Esophagus muscularis mucosa (tissue), 3 donors: ENCODE results near the gene HS3ST4.

ENCODE experiments used
- POLR2AphosphoS5 ChIP-seq, 2 donors: sonication (generic); formaldehyde crosslinking; IDR thresholded peaks; one replicate each; pipeline ENCODE4 v1.6.1; 2017; ENCODE audit warnings: antibody characterized with exemption in 2 of 2
- TF ChIP-seq, protein P1 (sequence below), 3 experiments: fragments of 200-600 bp in 2 of 3; fragments of 450-650 bp in 1 of 3; sonication (generic) in 2 of 3; IDR thresholded peaks; one replicate each; pipeline ENCODE4 v1.5.1; 2017 to 2019; ENCODE audit warnings: antibody characterized with exemption in 3 of 3, mild to moderate bottlenecking in 2 of 3, moderate library complexity in 1 of 3

DNA sequence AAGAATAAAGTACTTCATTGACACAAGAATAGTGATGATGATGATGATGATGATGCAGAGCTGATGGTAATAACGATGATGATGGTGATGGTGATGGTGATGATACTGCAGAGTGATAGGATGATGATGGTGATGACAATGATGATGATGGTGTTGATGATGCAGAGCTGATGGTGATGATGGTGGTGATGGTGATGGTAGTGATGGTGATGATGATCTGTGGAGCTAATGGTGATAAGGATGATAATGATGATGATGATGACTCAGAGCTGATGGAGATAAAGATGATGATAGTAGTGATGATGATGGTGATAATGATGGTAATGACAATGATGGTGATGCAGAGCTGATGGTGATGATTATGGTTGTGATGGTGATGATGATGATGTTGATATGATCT, 448.1 kb downstream of the HS3ST4 start:
- TF ChIP-seq, protein P1, sequence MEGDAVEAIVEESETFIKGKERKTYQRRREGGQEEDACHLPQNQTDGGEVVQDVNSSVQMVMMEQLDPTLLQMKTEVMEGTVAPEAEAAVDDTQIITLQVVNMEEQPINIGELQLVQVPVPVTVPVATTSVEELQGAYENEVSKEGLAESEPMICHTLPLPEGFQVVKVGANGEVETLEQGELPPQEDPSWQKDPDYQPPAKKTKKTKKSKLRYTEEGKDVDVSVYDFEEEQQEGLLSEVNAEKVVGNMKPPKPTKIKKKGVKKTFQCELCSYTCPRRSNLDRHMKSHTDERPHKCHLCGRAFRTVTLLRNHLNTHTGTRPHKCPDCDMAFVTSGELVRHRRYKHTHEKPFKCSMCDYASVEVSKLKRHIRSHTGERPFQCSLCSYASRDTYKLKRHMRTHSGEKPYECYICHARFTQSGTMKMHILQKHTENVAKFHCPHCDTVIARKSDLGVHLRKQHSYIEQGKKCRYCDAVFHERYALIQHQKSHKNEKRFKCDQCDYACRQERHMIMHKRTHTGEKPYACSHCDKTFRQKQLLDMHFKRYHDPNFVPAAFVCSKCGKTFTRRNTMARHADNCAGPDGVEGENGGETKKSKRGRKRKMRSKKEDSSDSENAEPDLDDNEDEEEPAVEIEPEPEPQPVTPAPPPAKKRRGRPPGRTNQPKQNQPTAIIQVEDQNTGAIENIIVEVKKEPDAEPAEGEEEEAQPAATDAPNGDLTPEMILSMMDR (IDR thresholded peaks at IDR 0.05): no peak
- no peak for TF ChIP-seq POLR2AphosphoS5 (IDR thresholded peaks at IDR 0.05)
